SKM-1 treated with dmso at 0.1 percent for 144 hours (cell line): ENCODE results near the gene EHF.
A peak's percentile ranks its signal among the peaks of the same experiment; 100 is the strongest.
"Not testable (repeated sequence)": the region's sequence is repeated elsewhere in the genome, so short reads cannot be mapped to it uniquely, and the experiment has no call there.

Experiments
- DNase-seq: peaks from one replicate; lab custom pipeline; 2025; ENCODE audit not compliant: unreplicated experiment; lab: John Stamatoyannopoulos, UW

The EHF gene

DNA sequence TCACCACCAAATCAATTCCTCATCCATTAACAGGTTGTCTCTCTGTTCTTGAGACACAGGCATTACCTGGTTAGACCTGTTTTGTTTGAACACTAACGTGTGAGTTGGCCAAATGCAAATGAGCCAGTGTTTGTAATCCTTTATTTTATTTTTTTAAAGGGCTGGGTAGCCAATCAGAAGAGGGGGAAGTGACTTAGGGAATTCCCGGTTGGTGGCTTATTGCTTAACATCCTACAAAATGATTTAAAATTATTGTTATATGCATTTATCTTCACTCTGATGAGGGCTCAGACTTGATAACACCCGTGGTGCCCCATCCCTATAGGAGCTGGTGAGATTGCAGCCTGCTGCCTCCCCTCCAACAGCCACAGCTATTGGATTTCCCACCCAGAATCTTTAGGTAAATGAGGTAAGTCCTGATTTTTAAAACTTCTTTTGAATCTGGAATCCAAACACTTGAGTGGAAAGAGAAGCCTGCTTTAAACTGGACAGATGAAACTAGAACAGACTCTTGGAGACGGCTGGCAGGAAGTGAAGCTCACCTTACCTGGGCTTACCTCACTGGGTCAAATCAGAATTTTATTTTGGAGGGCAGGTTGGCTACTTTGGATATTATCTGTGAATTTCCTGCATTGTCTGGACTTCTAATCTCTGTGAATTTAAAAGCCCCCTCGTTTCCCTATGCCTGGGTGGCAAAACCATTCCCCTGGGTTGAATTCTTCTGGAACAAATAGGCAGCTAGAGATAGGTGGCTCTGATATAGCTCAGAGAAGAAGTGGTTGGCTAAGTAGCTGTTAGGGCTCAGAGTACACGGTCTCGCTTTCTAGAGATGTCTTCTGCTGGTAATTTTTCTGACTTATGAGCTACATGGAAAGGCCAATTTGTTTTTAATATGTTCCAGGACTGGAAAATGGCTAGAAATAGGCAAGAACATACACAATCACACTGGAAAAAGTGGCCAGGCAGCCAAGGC lies at the start of gene EHF:
TSS of gene EHF (plus strand) at position 274 of the 973 bp plus-strand sequence. CDS start 21,538 bp downstream, outside the sequence.
- no peak for DNase-seq

DNA sequence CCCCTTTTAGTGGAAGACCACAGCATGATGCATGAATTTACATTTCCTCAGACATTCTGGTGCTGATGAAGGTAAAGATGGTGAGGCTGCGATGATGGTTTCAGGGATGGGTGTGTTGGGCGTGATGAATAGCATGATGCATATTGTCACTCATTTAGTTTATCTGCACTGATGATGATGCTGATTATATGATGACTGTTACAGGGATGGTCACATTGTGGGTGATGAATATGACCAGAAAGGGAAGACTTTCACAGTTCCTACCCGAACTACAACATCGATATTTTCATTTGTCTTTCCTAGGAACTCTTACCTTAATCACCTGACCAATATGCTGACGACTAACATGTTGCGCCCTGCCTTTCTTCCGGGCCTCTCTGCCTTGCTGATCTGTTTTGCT lies 47.4 kb upstream of the EHF start:
- DNase-seq = no peak

DNA sequence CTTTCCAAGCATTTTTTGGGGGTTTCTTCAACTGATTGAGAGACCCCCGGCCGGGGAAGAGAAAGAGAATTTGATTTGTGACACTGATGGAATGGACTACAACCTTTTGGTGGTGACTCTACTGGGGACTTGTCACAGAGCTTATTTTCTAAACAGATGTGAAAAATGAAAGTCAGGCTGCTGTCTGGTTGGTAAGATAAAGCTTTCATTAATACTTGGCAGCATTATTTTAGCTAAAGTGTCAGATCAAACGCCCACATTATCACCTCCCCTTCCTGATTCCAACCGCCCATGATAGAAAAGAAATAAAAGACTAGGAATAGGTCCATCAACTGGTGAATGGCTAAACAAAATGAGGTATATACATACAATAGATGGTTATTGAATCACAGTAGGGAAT lies 45.6 kb upstream of the EHF start:
- DNase-seq = no peak

DNA sequence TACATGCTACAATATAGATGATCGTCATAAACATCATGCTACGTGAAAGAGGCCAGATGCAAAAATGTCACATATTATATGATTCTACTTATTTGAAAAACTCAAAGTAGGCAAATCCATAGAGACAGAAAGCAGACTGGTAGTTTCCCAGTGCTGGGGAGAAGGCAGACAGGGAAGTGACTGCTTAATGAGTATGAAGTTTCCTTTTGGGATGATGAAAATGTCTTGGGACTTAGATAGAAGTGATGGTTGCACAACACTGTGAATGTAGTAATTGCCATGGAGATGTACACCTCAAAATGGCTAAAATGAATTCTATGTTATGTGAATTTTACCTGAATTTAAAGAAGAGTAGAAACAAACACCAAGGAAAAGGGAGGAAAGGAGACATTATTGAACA lies 45.2 kb upstream of the EHF start:
- DNase-seq = no peak

DNA sequence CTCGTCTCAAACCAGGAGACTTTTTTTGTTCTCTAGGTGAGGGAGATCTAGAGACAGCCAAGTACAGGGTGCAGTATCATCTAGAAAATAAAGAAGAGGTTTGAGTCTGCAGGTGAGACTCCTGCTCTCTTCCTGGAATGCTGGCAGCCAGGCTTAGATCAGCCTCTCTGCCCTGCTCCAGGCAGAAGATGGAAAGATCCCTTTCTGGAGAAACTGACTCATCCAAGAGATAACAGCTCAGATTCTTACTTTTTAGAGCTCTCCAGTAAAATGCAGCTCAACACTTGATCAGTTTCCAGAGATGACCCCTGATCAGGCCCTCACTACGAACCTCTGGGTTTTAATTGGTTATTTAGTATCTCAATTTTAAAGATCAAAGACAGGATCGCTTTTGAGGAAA lies 44.6 kb upstream of the EHF start:
- no peak for DNase-seq

DNA sequence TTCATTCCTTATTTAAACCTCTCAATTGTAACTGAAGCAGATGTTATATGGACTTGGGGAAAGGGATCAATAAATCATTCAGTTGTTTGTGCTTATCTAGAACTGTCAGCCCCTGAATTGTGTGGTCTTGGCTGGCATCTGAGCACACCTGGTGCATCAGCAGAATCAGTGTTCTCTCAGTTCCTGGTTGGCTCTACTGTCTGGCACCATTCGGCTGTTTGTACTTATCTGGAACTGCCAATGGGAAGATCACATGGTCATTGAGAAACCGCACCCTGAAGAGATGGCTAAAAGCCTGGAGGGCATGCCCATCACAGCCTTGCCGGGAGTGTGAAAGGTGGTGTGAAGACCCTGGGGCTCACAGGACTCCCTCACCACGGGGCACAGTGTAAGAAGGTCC lies 37.1 kb upstream of the EHF start:
- no peak for DNase-seq

DNA sequence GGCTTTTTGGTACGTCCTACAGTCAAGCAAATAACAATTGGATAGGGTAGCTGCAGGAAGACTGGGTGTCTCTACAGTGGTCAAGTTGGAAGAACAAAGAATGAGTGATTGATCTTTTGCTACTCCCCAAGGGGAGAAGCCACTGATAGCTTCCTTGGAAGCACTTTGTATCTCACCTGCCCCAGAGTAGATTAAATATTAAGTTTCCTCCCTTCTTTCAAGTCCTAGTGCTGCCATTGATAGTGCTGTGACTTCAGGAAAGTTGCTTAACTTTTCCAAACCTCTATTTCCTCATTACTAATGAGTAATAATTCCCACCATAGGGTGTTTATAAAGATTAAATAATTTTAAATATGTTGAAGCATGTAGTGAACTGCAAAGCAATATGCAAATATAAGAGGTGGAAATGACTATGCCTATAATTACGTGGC lies 35.6 kb upstream of the EHF start:
- no peak for DNase-seq

DNA sequence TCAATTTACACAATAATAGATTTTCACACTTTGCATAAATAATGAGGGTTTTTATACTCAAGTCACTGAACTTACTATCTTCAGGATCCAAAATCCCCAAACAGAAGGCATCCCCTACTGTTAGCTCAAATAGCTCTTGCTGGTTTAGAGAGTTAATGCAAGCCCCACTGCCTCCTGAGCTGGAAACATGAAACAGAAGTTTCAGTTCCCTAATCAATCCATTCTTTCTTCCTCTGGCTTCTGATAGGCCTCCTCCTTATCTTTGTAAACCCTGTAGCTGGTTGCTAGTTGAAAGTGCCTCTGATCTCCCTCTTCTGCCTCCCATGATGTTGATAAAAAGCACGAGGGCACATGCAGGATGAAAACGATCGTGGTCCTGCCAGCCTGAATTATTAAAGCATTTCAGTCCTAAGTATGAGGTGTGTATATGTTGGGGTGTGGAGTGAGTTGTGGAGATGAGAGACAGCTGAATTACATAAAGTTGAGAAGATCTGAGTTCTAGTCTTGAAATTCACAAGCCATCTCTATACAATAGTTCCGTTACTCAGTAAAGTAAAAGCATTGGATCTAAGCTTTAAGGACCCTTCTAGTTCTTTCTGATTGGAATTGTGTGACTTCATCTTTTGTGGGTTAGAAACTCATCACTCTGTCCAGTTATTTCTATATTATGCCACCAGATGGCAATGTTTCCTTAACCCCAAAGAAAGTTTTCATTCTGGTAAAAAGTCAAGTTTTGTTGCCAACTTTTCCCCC lies 35.0 kb upstream of the EHF start:
- DNase-seq = peak; percentile 75

DNA sequence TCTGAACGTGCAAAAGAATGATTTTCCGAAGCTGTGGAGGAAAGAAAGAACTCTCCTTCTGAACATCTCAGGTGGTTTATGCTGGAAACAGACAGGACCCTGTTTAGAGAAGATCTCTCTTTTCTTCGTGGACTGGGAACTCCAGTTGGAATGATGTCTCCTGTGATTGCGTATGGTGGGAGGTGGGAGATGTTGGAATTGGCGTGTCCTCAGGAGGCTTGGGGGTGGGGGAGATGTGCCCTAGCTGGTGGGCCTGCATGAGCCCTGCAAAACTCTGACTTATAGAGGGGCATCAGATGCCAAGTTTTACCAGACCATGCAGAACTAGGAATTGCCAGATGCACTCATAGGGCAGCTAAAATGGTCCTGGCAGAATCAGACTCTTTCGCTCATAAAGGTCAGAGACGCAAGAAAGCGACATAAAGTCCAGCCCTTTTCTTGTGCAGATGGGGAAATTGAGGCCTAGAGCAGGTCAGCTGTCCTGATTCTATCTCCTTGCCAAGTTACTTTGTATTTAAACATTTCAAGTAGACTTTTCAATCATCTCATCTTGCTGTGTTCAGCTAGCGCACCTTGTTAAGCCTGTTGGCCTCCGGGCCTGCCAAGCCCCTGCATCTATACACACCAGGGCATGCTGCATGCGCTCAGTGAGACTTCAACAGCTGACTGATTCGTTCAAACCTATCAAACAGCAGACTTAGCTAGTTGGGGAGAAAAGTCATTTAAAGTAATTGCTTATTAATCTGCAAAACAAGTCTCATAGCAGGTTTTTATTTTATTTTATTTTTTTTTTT lies 34.2 kb upstream of the EHF start:
- DNase-seq = no peak

DNA sequence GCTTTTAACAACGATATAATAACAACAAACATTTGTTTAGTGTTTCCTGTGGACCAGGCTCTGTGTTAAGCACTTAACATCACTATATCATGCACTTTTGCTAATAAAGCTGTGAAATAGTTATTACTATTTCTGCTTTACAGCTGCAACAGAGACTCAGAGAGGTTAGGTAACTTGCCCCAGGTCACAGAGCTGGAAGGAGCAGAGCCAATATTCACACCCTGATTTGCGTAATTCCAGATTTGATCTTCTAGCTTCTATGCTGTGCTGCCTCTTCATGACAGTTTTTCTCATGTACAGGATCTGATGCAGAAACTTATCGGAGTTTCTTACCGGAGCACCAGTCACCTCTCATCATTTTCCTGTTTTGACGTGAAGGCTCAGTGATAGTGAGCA lies 33.6 kb upstream of the EHF start:
- DNase-seq = no peak

DNA sequence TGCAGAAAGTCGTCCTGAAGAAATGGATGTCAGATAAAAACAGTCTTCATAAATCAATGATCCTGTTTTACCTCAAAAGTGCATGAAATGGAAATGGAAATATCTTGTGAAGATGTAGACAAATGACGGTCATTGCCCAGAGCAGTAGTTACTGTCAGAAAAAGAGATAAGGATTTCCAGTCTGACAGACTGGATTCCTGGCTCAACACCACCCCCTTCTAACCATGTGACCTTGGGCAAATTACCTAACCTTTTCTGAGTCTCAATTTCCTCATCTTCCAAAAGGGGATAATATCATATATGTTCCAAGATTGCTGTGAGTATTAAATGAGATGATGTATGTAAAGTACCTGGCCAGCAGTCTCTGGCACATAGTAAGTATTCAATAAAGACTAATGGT lies 32.9 kb upstream of the EHF start:
- no peak for DNase-seq

DNA sequence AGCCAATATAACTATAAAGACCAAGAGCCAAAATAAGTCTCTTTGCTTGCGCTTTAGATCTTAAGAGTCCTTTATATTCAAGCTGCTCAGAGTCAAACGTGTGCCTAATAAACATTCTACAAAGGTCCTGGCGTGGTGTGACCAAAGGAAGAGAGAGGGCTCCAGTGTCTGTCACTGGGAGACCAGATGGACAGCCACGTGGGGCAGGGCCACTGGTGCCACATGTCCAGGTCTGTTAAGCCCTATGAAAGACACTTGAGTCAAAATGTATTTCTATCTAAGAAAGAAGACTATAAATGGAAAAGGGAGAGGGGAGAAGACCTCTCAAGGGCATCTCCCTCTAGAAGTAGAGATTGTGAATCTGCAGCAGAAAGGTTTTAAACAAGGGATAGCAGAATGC lies 32.2 kb upstream of the EHF start:
- no peak for DNase-seq

DNA sequence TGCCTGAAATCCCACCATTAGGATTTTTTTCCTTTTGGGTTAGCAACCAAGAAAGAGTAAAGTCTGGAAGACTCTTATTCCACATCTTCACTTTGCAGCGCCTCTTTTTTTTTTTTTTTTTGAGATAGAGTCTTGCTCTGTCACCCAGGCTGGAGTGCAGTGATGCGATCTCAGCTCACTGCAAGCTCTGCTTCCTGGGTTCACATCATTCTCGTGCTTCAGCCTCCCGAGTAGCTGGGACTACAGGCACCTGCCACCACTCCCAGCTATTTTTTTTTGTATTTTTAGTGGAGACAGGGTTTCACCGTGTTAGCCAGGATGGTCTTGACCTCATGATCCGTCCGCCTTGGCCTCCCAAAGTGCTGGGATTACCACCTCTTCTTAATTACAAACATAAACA lies 31.7 kb upstream of the EHF start:
- DNase-seq = not testable (repeated sequence)

DNA sequence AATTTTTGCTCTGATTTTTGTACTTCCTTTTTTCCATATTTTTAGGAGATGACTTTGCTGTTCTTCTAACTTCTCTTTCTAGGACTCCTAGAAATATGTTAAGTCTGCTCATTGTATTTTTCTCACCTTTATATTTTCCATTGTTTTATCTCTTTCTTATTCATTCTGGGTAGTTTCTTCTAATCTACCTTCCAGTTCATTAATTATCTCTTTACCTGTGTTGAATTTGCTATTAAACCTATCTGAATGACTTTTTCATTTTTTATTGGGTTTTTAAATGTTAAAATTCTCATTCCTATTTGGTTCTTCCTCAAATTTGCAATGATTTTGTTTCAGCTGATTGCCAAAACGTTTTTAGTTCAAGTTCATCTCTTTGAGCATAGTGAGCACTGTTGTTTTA lies 27.8 kb upstream of the EHF start:
- DNase-seq = no peak

DNA sequence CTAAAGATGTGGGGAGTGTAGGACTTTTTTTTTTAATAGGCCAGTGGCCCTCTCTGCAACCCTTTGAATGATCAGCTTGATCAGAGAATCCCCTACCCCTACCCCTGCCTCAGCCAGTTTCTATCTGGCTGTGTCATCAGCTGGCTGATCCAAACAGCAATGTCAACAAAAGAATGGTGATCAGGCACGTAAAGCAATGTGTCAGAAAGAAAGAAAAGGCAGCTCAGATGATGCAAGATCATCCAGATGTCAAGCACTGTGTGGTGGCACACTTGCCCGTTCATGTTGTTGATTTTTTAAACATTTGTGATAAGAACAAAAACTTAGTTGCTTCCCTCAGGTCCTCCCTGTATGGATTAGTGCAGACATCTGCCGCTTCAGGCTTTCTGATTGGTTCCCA lies 26.3 kb upstream of the EHF start:
- DNase-seq = no peak

DNA sequence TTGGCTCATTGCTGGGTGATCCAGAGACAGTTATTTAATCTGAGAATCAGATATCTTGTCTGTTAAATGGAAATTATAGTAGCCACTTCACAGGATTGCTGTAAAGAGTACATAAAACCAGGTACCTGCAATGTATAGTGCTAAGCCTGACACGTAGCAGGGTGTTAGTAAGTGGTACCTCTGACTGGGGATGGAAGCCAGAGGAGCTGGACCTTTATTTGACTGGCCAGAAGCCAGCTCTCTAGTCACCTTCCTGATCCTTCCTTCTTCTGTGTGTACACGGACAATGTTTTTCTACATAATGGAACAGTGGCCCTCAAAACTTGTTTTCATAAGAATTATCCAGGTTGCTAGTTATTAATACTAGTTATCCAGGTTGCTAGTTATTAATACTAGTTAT lies 25.5 kb upstream of the EHF start:
- DNase-seq = no peak

DNA sequence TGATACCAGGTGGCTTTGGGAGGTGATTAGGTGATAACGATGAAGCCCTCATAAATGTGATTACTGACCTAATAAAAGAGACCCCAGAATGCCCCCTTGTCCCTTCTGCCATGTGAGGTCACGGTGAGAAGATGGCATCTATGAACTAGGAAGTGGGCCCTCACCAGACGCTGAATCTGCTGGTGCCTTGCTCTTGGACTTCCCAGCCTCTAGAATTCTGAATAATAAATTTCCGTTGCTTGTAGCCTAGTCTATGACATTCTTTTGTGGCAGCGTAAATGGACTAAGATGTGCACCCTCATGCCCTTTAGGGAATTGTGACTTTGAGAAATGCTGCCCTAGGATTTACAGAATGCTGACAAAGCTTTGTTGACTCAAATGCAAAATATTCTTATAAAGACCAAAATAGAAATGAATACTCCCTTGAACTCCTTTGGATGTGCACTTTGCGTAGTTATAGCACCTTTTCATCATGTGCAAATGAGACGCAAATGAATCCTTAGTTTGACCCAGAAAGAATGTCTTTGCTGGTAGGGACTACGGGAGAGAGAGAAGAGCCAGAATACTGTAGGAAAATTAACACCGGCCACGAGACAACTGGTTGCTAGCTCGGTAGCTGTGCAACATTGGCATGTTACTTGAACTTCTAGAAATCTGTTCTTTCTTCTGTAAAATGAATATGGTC lies 24.8 kb upstream of the EHF start:
- no peak for DNase-seq

DNA sequence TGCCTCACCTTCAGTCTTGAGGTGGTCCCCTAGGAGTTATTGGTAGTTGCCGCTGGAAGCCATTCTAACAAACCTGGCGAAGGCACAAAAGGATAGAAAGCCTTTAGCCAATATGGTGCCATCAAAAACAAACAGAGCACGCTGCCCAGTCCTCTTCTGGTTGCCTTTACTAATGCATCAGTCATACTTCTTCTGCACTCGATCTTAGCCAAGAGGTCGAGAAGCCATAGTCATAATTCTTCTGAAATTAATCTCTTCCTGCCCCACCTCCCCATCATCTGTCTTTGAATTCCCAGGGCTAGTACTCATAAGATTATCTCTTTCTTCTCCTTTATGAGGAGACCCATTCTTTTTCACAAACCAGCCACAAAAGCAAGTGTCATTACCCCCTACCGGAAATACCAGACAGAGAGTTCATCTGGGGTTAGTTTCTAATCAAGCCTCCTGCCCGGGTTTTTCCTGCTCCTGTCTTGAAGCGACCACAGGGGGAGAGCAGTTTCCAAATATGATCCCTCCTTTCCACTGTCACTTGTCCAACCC lies 21.4 kb upstream of the EHF start:
- DNase-seq = peak; percentile 34

DNA sequence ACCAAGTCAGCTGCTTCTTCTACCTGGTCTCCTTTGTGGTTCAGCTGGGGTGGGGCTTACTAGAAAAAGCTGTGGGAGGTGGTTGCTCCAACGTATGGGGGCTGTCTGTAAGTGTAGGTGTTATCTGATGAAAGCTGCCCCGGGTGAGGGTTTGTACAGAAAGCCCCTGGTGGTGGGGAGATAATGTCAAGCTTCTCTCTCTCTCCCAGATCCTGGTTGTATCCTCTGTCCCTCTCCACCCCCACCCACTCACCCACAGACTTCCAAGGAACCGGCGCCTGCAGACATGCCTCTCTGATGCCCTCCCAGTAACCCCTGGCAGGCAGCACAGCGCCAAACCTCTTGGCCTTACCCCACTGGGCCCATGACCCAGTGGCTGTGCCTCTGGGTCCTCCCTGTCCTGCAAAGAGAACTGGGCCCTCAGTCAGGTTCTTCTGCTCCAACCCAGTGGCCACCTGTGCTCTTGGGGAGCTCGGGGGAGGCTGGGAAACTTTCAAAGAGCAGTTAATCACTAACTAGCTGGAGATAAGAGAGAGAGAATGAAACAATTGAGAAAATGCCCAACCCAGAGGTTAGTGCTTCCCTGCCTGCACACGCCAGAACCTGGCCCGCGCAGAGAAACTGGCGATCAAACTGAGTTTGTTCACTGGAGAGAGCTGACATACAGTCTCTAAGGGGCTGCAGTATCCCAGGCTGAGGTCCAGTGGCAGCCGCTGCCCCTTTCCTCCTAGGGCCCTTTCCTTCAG lies 20.4 kb upstream of the EHF start:
- DNase-seq = no peak

DNA sequence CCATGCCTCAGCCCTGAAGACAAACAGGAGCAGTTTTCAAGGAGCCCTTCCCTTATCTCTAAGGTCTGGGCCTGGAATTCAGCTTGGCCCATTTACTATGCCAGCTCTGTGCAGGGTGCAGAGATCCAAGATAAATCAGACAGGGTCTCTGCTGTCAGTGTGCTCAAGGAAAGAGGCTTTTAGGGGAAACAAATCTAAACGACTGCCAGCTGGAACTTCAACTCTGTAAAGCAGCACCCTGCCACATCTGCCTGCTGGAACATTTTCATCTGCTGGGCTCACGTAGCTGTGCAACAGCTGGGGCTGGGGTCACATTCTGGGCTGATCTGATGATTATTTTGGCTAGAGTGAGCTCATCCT lies 19.8 kb upstream of the EHF start:
- DNase-seq = no peak
